NCI-H2029 treated with DMSO at 0.1 percent for 48 hours (cell line): Measurements from ENCODE around the gene PPP1R13B.
A peak's percentile ranks its signal among the peaks of the same experiment; 100 is the strongest.

ENCODE experiments used
- DNase-seq: peaks from one replicate; lab custom pipeline; 2025; lab: John Stamatoyannopoulos, UW

The PPP1R13B gene

DNA sequence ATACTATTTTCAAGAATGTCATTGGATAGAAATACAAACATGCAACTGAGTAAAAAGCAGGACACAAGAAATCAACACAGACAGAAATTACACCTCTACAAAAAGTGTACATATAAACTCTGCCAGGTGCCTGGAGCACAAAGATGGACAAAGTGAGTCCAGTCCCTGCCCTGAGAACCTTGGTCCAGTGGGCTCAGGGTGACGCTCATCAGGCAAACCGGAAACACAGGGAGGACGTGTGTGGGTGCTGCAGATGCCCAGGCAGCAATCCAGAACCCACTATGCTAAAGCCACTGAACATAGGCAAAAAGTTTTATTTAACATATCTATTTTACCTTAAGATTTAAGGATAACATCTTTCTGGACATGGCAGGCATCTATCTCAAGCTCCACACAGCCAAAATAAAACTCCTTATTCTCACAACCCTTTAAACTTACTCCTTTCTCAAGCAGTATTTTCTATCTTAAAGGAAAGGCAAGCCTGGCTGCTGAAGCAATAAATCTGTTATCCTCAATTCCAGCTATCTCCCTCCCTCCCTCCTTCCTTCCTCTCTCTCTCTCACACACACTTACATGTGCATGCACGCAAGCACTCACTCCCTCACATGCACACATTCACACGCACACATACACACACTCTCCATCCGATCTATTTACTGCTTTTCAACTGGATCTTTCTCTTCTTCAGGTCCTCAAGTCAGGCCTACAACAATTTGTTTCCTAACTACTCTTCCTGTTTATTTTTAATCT is 10.2 kb downstream of the PPP1R13B start:
- DNase-seq, result no peak

DNA sequence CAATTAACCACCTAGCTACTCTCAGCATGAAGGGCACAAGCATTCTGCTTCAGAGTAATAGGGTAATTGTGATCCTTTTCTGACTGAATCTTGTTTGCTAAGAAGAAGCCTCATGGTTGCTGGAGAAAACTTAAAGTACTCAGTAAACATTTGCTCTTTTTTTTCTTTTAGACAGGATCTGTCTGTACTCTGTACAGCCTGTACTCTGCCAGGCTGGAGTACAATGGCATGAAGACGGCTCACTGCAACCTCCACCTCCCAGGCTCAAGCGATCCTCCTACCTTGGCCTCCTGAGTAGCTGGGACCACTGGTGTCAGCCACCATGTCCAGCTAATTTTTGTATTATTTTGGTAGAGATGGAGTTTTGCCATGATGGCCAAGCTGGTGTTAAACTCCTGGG is 12.4 kb downstream of the PPP1R13B start:
- no peak for DNase-seq

DNA sequence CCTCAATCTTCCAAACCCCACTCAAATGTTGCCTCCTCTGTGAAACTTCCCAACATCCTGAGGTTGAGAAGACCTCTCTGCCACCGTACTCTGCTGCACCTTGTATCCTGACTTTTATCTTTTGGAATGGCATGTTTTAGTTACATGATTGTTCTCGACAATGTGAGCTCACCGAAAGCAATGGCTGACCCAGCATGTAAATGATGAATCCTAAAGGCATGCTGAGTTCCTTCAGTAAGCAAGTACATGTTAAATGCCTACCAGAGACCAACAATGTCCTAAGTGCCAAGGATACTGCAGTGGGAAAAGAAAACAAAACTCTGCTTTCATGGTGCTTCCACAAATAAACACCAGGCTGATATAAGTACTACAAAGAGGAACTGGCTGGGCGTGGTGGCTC is 13.7 kb downstream of the PPP1R13B start:
- DNase-seq, result no peak

DNA sequence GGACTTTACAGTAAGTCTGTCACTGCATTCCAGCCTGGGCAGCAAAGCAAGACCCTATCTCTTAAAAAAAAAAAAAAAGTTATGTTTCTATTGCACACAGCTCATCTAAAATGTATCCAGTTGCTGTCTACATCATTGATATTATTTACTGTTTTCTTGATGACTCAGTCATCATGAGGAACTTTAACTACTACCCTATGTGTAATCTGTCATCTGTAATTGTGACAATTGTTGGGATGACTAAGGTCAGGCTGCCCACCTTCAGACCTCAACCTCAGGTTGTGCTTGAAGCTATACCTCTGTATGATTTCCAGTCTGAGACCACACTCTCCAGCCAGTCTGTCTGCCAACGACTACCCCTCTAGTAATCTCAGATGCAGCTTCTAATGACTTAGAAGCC is 15.3 kb downstream of the PPP1R13B start:
- no peak for DNase-seq

DNA sequence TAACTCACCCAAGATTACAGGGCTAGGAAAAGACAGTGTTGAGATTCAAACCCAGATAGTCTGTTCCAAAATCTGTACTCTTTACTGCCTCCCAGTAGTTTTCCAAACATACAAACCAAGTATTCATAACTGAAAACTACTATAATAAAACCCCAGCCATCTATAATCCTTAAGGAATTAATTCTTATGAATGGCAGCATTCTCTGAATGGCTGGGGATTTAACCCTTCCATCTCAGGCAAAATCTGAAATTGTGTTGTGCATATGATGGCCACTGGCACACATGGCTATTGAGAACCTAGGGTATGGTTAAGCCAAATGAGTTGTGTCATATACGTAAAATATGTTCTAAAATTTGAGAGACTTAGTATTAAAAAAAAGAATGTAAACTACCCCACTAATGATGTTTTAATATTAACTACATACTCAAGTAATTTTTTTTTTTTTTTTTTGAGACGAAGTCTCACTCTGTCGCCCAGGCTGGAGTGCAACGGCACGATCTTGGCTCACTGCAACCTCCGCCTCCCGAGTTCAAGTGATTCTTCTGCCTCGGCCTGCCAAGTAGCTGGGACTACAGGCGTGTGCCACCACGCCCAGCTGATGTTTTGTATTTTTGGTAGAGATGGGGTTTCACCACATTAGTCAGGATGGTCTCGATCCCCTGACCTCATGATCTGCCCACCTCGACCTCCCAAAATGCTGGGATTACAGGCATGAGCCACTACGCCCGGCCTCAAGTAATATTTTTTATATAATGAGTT is 16.7 kb downstream of the PPP1R13B start:
- no peak for DNase-seq

DNA sequence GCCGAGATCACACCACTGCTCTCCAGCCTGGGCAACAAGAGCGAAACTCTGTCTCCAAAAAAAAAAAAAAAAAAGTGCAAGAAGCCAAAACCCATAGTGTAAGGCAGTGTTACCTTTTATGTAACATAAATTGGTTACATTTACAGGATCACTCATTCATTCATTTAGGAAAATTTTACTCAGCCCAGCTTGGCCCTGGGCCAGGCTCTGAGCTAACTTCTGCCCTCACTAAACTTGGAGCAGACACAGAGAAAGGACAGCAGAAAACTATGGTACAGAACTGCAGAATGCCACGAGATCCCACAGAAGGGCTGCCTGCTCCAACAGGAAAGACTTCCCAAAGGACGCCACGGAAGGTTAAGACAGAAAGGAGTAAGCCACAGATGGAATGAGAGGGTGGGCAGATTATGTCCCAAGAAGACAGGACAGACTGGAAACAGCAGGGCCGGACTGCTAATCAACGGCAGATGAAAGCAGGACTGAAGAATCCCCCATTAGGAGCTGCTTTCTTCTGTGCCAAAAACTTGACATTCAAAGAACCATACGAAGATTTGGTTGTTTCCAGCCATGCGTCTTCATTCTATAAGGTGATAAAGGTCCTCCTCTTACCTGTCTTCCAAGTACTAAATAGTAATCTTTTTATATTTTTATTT is 18.9 kb downstream of the PPP1R13B start:
- no peak for DNase-seq

DNA sequence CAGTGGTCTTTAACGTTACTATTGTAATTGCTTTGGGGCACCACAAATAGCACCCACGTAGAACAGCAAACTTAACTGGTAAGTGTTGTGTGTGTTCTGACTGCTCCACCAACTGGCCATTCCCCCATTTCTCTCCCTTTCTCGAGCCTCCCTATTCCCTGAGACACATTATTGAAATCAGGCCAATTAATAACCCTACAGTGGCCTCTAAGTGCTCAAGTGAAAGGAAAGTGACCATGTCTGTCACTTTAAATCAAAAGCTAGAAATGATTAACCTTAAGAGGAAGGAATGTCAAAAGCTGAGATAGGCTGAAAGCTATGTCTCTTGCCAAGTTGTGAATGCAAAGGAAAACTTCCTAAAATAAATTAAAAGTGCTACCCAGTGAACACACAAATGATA is 22.3 kb downstream of the PPP1R13B start:
- no peak for DNase-seq

DNA sequence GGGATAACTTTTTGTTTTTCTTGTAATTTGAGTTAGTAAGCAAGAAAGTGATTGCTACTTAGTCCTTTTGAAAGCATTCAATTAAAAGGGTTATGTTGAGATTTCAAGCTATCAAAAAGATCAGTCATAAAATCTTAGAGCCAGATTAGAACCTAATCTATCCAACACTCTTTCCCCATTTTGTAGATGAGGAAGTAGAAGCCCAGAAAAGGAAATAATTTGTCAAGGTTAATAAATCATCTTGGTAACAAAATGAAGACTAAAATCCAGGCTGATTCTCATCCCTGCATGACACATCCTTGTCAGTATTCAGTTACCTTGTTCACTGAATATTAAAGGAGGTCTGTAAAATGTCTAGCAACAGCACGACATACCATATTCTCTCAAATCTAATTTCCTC is 26.5 kb downstream of the PPP1R13B start:
- no peak for DNase-seq

DNA sequence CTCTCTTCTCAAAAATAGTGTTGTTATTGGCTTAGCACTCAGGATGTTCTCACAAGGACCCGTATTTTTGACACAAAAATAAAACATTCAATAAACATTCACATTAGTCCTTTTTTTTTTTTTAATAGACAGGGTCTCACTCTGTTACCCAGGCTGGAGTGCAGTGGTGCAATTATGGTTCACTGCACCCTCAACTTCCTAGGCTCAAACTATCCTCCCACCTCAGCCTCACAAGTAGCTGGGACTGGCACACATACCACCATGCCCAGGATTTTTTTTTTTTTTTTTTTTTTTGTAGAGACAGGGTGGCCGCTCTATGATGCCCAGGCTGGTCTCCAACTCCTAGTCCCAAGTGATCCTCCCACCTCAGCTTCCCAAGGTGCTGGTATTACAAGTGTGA is 27.0 kb downstream of the PPP1R13B start:
- no peak for DNase-seq

DNA sequence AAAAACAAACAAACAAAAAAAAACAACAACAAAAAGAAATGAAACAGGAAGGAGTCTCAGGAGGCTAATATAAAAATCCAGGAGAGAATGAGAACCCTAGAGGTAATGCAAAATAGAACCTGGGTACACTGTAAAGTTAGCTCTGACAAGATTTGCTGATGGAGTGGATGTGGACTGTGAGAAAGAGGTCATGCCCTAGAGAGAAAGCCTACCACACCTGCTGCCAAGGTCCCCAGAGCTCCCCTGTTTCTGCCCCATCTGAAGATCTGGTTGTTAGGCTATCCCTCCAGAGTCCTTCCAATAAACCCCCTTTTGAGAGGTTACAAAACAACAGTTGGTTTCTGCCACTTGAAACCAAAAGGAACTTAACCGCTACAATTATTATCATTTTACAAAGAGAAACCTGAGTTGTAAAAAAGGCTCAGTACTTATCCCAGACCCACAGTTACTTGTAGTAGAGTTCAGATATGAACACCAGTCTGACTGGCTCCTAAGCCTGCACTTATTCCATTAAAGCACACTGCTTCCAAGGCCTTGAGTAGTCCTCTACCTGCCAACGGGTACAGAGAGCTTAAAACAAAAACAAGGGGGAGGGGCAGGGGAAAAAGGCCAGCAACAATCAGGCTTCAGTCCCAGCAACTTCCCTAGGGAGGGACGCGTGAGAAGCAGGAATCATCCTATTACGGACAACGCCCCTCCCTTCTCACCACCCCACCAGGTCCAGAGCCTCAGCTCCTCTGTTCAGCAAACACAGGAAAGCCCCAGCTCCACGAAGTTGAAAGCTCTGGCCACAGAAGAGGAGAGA is 27.7 kb downstream of the PPP1R13B start:
- DNase-seq, result peak; percentile 28

DNA sequence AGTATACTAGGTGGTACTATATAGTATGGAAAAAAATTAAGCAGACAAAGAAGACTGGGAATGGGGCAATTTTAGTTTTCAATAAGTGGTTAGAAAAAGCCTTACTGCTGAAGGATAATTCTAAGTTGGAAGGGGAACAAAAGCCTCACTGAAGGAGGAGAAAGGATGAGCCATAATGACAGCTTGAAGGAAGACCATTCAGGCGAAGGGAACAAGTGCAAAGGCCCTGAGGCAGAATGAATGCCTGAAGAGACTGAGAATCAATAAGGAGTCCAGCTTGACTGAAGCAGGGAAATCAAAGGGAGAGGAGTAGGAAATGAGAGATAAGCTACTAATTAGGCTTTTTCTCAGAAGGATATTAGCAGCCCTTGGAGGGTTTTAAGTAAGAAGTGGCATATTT is 28.5 kb downstream of the PPP1R13B start:
- no peak for DNase-seq

DNA sequence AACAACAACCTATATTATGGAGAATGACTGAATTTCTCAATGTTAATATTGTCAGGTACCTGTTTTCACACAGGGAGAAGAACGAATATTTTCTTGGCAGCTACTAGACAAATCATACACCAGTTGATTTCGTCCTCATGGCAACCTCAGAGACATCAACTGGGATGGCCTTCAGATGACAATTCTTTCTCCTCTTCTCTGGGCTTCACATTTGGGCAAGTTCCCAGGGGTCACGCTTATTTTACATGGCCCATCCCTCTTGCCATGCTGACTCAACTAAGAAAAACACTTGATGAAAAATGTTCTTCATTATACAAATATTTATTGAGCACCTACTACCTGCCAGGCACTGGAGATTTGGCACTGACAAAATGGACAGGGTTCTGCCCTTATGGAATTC is 29.0 kb downstream of the PPP1R13B start:
- DNase-seq, result no peak

DNA sequence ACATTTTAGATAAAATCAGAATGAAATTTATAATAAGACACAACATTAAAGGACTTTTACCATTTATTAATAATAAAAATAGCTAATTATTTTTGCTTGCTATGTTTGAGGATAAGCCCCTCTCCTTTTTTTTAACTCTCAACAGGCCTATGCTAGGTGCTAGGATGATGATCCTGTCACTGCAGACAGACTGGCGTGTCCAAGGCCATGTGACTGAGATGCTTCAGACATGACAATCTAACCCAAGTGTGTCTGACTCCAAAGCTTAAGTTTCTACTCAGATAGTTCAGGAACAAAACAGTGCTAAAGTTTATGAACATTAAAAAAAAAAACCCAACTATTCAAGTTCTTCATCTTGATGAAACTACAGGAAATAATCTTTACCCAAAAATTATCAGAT is 29.8 kb downstream of the PPP1R13B start:
- DNase-seq, result no peak

DNA sequence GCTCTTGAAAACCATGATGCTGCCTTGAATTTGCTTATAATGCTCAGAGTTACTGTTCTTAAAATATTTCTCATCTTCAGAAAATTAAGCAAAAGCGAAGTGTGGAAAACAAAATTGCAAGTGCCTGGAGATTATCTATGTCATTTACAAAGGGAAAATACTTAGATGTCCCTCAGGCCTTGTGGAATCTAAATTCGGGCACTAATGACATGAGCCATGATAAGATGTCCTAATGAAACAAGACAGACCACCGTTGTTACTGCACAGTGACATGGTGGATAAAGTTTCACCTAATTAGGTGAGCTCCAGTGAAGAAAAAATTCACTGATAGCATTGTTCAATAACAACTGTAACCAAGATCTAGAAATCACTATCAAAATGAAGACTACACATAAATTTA is 30.4 kb downstream of the PPP1R13B start:
- no peak for DNase-seq

DNA sequence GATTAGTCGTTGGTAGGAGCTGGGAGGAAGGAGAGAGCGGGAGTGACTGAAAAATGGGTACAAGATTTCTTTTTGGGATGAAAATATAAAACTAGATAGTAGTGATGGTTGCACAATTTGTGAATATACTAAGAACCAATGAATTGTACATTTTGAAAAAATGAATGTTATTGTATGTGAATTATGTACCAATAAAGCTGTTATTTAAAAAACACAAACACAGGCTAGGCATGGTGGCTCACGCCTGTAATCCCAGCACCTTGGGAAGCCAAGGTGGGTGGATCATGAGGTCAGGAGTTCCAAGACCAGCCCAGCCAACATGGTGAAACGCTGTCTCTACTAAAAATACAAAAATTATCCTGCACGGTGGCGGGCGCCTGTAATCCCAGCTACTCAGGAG is 32.1 kb downstream of the PPP1R13B start:
- DNase-seq, result no peak

DNA sequence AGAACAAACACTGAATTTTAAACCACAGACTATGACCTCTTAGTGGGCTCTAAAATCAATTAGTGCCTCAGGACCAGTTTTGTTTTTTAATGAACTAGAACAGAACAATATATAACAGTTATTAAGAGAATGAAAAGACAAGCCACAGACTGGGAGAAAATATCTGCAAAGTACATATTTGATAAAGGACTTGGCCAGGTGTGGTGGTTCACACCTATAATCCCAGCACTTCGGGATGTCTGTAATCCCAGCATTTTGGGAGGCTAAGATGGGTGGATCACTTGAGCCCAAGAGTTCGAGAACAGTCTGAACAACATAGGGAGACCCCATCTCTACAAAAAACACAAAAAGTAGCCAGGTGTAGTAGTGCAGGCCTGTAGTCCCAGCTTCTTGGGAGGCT is 36.2 kb downstream of the PPP1R13B start:
- no peak for DNase-seq

DNA sequence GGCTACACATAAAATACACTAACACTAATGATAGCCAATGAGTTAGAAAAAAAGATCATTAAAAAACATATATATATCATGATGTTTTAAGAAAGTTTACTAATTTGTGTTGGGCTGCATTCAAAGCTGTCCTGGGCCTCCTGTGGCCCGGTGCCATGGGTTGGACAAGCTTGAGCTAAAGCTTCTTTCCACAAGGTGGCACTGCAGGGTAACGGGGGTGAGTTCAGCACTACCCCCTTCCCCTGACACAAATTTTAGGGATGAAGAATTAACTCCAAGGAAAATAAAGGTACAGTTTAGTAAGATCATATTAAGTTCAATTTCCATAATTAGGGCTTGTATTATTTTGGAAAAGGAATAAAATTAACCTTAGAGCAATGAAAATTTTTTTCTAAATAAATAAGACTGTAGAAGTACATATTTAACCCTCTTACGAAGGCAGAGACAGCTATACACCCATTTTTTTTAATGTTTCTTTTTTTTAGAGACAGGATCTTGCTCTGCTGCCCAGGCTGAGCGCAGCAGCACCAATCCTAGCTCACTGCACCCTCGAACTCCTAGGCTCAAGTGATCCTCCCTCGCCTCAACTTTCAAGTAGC is 38.9 kb downstream of the PPP1R13B start:
- DNase-seq, result peak; percentile 13

DNA sequence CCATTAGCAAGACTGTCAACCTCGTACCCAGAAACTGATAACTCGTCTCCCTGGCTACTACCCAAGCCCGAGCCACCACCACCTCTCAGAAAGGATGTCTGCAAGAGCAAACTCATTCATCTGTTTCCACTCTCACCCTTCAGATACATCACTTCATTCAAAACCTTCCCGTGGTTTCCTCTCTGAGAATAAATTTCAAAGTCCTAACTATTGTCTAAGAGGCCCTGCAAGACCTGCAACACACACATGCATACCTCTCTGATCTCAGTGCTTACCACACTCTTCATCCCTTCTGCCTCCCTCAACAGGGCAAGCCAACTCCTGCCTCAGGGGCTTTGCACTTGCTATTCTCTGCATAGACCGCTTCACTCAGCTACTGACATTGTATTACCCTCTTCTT is 40.6 kb downstream of the PPP1R13B start:
- DNase-seq, result no peak

DNA sequence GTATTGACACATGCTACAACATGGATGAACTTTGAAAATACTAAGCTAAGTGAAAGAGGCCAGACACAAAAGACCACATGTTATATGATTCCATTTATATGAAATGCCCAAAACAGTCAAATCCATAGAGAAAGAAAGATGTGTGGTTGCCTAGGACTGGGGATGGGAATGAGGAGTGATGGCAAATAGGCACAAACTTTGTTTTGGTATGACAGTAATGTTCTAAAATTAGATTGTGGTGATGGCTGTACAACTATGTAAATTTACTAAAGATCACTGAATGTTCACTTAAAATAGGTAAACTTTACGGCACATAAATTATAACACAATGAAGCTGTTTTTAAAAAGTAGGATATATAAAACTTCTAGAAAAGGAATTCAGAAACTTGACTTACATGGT is 41.7 kb downstream of the PPP1R13B start:
- DNase-seq, result no peak

DNA sequence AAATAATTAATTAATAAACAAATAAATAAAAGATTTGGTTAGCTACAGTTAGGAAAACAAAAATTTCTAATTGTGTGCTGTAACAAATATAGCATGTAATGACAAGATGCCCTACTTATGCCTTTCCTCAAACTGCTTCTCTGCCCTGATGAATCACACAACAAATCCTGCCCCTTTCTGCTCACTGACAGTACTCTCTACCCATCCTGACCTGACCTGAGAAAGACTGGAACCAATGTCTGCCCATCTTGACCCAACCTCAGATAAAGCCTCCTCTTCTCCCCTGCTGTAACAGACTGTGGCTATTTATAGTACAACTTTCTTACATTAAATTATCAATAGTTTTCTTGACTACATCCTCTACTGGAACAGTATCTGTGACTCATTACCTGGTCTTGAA is 43.7 kb downstream of the PPP1R13B start:
- no peak for DNase-seq

DNA sequence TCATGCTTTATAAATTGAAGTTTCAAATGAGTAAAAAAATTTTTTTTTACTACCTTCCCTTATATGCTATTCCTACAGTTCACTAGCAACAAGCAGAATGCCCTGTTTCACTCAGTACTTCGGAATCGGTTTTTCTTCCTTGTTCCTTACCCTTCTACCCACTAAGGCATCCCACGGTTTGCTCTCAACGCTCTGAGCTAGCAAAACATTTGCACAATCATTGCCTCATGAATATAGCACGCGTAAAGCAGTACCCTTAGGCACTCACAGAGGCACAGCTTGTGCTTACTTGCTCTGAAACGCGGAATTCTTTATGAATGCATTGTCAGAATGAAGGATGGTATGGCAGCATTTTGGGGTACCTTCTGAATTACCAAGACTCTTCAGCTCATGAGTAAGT is 45.0 kb downstream of the PPP1R13B start:
- DNase-seq, result no peak

DNA sequence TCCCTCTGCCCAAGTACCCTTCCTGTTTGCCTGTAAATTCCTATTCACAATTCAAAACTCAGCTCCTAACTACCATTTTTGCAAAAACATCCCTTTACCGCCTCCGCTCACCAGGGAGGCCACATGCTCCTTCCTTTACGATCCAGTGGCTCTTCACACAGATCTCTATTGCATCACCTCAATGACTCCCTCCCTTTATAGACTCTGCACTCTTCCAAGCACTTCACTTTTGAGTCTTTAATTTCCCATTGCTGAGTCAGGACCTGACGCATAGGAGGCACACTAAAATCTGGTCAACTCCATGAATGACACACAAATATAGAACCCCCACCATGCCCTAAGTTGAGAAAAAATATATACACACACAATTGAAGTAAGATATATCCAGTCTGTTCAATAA is 45.9 kb downstream of the PPP1R13B start:
- DNase-seq, result no peak
